HepG2 (cell line): Measurements from ENCODE around the gene SNRPF.

Source experiments
- NFYB ChIP-seq: sonication (generic); formaldehyde crosslinking; IDR thresholded peaks from 2 replicates; pipeline ENCODE4 v1.4.0; 2020; ENCODE audit warnings: missing genetic modification reagents
- SIX1 ChIP-seq: sonication (generic); formaldehyde crosslinking; IDR thresholded peaks from 2 replicates; pipeline ENCODE4 v1.4.0; 2020; ENCODE audit warnings: missing genetic modification reagents, borderline replicate concordance
- TBL1XR1 ChIP-seq: fragments of 150-350 bp; IDR thresholded peaks from 2 replicates; pipeline ENCODE4 v1.6.1; 2014; ENCODE audit warnings: borderline replicate concordance, low read length; ENCODE audit not compliant: partially characterized antibody
- ZNF549 ChIP-seq: sonication (generic); formaldehyde crosslinking; IDR thresholded peaks from 2 replicates; pipeline ENCODE4 v1.5.0; 2020; ENCODE audit warnings: missing genetic modification reagents
- TF ChIP-seq, protein P1 (sequence below), 2 experiments: IDR thresholded peaks; 2 replicates each; pipeline ENCODE4 v1.6.1; 2011 to 2012; ENCODE audit warnings: low read length in 2 of 2, borderline replicate concordance in 1 of 2, low read depth in 1 of 2, mild to moderate bottlenecking in 1 of 2, moderate library complexity in 1 of 2

DNA sequence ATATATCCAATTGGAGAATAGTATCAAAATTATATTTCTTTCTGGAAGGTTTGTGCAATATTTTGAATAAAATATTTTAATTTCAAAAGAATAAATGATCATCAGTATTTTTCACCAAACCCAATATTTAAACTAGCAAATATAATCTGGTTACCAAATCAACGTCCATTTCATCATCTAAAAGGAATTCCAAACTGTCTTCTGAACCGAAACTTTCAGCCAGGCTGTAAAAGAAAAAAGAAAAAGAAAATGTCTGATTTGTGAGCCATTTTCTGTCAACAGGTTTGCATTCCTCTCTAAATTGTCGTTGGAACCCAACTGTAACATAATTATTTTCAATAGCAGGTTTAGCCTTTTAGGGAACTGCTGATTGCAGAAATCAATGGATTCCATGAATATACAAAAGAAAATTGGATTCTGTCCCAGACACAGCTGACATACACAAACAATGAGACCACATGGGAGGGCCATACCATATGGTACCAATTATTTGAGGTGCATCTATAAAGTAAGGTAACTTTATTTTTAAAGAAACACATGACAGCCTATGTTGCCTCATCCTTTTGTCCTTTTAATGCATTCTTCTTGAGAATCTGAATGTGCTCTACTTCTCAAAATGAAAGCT, 22.7 kb downstream of the SNRPF start:
- TF ChIP-seq, protein P1, sequence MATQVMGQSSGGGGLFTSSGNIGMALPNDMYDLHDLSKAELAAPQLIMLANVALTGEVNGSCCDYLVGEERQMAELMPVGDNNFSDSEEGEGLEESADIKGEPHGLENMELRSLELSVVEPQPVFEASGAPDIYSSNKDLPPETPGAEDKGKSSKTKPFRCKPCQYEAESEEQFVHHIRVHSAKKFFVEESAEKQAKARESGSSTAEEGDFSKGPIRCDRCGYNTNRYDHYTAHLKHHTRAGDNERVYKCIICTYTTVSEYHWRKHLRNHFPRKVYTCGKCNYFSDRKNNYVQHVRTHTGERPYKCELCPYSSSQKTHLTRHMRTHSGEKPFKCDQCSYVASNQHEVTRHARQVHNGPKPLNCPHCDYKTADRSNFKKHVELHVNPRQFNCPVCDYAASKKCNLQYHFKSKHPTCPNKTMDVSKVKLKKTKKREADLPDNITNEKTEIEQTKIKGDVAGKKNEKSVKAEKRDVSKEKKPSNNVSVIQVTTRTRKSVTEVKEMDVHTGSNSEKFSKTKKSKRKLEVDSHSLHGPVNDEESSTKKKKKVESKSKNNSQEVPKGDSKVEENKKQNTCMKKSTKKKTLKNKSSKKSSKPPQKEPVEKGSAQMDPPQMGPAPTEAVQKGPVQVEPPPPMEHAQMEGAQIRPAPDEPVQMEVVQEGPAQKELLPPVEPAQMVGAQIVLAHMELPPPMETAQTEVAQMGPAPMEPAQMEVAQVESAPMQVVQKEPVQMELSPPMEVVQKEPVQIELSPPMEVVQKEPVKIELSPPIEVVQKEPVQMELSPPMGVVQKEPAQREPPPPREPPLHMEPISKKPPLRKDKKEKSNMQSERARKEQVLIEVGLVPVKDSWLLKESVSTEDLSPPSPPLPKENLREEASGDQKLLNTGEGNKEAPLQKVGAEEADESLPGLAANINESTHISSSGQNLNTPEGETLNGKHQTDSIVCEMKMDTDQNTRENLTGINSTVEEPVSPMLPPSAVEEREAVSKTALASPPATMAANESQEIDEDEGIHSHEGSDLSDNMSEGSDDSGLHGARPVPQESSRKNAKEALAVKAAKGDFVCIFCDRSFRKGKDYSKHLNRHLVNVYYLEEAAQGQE (IDR thresholded peaks at IDR 0.05; ENCODE audit: borderline replicate concordance in 1 of 2, low read depth in 1 of 2, low read length in 2 of 2), result no peak
- no peak for TF ChIP-seq TBL1XR1
- no peak for TF ChIP-seq NFYB (CRISPR knock-in tag)
- TF ChIP-seq SIX1 (CRISPR knock-in tag), result no peak
- no peak for TF ChIP-seq ZNF549
